HT1080 (cell line): Measurements from ENCODE around the gene SLC4A9. TPM values are rescaled to one million over a fixed set of nuclear protein-coding genes. Genes with fewer than 3 reads are reported as not detected.

Source experiments
- DNase-seq: peaks from one replicate; pipeline ENCODE4 v3.0.0-alpha.2; 2015; ENCODE audit warnings: low read depth
- total RNA-seq: library from RNA; depleted of rRNA; stranded (reverse); fragments of >200 nt; shearing (Covaris generic); gene quantifications from 2 replicates; pipeline ENCODE4 v1.2.3, GENCODE V29; 2014

SLC4A9 gene
- total RNA-seq, 1 experiment from 2014 or later, result not detected

DNA sequence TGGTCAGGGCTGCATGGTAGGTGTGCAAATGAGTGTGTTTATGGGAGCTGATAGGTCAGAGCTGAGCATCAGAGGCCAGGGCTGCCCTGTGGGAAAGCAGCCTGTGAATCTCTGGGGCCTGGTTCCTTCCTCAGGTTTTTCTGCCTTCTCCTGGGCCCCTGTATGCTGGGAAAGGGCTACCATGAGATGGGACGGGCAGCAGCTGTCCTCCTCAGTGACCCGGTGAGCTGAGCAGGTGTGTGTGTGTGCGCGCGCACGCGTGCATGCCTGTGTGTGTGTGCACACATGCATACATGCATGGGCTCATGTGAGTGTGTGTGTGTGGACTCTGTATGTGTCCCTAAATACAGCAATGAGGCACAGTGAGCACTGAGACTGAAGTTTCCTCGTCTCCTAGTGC, 2.3 kb downstream of the SLC4A9 start:
- DNase-seq, result no peak

DNA sequence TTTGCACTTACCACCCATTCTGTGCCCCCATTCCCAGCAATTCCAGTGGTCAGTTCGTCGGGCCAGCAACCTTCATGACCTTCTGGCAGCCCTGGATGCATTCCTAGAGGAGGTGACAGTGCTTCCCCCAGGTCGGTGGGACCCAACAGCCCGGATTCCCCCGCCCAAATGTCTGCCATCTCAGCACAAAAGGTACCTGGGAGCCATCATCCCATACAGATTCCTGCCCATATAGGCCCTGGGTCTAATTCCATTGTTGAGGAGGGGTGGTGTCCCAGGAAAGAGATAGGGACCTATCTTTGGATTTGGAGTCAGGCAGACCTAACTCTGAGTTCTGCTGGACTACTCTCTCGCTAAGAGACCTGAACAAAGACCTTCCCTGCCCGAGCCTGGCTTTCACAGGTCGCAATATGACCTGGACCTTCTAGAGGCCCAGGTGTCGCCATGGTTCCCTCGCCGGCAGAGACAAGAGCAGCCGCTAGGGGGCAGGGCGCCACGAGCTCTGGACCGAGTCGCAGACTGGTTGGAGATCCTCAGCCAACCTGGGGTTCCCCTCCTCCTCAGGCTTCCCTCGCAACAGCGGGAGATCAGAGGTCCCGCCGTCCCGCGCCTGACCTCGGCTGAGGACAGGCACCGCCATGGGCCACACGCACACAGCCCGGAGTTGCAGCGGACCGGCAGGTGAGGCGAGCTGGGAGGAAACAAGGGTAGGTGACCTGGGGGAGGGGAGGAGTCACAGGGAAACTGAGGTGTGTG, 3.1 kb downstream of the SLC4A9 start:
- DNase-seq, result no peak

DNA sequence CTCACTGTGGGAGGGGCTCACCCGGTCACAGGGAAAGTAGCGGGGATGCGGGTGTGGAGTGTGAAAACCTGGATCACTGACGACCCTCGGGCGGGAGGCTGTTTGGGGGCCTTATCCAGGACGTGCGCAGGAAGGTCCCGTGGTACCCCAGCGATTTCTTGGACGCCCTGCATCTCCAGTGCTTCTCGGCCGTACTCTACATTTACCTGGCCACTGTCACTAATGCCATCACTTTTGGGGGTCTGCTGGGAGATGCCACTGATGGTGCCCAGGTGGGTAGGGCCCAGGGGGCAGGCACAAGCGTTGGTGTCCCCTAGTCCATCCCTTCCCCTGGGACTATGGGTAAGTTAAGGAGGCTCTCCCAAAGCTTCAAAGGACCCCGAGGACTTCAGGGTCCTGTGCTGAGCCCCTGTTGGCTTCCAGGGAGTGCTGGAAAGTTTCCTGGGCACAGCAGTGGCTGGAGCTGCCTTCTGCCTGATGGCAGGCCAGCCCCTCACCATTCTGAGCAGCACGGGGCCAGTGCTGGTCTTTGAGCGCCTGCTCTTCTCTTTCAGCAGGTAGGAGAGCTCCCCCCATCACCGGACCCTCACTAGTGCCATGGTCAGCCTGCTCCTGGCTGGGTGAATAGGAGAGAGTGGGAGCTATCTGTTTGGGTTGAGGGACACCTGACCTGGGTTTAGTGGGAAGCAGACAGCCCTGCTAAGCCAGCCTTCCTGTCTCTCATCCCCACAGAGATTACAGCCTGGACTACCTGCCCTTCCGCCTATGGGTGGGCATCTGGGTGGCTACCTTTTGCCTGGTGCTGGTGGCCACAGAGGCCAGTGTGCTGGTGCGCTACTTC, 3.9 kb downstream of the SLC4A9 start:
- DNase-seq, result no peak

DNA sequence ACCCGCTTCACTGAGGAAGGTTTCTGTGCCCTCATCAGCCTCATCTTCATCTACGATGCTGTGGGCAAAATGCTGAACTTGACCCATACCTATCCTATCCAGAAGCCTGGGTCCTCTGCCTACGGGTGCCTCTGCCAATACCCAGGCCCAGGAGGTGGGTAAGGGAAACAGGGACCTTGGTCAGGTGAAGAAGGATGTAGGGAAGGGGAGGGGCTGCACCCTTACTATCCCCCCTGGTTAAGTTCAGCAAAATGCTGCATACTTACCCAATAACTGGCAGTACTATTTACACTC, 4.4 kb downstream of the SLC4A9 start:
- DNase-seq, result no peak

DNA sequence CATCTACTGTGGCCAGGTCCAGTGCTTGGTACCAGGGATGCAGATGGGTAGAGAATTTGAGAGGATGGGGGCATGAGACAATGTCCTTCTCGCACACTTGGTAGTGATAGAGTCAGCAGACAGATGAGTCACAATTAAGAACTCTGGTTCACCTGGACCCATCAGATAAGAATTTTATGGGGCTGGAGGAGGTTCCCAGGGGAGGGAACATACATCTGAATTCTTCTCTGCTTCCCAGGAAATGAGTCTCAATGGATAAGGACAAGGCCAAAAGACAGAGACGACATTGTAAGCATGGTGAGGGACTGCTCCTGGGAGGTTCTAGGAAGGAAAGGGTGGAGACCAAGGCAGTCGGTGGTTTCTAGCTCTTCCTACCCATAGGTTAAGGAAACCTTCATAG, 5.3 kb downstream of the SLC4A9 start:
- DNase-seq, result no peak

DNA sequence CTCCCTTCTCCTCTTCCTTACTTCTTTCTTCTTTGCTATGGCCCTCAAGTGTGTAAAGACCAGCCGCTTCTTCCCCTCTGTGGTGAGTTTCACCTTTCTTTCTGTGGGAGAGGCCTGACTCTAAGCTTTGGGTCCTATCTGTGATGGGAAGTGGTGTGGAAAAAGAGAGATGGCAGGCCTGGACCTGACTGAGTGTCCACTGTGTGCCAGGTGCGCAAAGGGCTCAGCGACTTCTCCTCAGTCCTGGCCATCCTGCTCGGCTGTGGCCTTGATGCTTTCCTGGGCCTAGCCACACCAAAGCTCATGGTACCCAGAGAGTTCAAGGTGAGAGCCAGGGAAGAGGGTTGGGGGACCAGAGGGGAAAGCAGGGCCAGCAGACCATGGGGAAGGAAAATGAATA, 5.9 kb downstream of the SLC4A9 start:
- no peak for DNase-seq

DNA sequence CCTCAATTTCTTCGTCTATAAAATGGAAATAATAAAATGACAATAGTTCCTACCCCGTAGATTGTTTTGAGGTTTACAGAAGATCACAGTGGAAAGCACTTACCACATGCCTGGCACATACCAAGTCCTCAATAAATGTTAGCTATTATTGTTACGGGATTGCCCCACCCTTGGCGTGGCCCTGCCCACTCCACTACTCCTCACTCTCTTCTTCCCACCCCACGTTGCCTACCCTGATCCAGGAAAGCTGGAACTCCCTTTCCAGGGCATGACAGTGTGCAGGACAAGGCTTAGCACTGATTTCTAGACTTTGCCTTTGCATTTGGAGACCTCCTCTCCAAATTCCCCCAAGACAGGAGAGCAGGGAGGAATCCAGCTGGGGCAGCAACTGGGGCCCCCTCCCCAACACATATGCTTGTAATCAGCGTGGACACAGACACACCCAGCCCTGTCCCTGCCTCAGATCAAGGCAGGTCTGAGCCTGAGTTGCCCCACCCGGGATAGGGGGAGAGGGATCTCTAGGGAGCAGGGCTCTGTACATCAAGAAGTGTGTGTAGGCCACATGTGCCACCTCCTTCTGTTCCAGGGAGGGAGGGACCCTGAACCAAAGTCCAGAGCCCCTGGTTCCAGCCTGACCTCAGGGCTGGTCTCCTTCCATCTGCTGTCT, 6.7 kb downstream of the SLC4A9 start:
- DNase-seq, result no peak

DNA sequence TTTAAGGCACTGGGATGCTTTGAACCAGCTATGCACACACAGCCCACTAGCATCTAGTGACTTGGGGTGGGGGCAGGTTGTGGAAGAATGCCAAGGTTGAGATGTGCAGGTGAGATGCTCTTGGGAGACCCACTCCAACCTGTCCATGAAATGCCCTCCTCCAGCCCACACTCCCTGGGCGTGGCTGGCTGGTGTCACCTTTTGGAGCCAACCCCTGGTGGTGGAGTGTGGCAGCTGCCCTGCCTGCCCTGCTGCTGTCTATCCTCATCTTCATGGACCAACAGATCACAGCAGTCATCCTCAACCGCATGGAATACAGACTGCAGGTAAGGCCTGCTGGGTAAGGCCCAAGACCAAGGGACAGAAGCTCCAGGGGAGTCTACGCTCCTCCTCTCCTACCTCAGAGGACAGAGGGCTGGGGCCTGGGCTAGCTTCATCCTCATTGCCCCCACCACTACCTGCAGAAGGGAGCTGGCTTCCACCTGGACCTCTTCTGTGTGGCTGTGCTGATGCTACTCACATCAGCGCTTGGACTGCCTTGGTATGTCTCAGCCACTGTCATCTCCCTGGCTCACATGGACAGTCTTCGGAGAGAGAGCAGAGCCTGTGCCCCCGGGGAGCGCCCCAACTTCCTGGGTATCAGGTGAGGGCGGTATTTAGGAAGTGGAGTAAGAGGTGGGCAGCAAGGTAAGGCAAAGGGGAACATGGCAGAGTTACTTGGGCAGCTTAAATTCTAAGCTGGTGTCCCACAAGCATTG, 7.4 kb downstream of the SLC4A9 start:
- DNase-seq, result no peak

DNA sequence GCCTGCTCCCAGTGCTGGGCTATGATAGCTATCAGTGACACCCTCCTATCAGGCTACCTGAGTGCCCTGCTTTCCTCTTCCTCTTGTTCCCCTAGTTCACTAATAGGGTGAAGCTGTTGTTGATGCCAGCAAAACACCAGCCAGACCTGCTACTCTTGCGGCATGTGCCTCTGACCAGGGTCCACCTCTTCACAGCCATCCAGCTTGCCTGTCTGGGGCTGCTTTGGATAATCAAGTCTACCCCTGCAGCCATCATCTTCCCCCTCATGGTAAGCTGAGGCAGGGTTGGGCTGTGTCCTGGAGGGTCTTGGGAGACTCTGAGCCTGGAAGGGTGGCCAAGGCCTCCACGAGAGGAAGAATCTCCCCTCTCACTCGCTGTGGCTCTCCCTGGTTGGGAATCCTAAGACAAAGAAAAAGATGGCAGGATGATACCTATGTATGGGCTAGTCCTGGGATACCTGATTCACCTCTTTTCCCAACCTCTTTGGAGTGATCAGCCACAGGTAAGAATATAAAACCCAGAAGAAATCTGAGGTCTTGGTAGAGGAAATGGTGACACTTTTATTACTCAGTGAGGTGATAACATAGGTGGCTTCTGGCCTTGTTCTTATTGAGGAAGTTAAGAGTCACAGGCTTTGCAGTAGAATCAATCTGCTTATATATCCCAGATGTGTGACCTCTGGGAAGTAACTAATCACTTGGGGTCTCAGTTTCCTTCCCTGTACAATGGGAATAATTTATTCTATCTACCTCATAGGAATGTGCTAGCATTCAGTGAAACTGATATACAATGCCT, 11.6 kb downstream of the SLC4A9 start:
- no peak for DNase-seq

DNA sequence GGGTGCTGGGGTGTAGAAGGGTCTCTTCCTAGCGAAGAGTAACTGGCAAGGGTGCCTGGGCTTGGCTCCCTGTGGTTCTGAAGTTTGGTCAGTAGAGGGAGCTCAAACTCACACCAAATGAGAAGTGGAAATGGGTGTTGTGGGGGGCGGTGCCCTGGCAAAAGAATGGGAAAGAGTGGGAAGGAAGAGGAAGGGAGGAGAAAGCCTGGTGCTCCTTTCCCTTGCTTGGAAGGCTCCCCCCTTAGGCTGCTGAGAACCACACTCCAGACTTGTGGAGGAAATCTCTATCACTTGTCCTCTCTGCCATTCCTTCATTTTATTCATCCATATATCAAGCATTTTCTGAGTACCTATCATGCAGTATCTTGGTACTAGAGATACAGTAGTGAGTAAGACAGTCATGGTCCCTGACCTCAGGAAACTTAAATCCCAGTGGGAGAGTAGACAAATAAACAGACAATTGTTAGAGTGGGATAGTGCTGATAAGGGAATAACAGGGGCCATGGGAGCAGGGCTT, 13.0 kb downstream of the SLC4A9 start:
- peak; percentile 81 for DNase-seq

DNA sequence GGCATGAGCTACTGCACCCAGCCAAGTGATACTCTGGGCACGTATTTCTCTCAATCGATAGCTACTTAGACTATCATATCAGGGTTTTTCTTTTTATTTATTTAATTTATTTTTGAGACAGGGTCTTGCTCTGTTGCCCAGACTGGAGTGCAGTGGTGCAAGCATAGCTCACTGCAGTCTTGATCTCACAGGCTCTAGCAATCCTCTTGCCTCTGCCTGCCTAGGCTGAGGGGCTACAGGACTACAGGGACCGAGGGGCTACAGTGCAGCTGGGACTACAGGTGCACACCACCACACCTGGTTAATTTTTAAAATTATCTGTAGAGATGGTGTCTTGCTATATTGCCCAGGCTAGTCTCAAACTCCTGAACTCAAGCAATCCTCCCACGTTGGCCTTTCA, 21.4 kb downstream of the SLC4A9 start:
- DNase-seq, result no peak

DNA sequence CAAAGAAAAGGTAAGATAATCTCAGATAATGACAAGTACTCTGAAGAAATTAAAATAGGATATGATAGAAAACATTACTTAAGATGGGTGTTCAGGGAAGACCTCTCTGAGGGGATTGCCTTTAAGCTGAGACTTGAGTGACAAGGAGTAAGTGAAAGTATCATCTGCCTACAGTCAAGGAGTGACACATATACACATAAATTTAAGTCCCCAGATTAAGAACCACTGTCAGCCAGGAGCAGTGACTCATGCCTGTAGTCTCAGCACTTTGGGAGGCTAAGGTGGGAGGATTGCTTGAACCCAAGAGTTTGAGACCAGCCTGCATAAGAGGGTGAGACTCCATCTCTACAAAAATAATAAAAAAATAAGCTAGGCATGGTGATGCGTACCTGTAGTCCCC, 22.0 kb downstream of the SLC4A9 start:
- no peak for DNase-seq

DNA sequence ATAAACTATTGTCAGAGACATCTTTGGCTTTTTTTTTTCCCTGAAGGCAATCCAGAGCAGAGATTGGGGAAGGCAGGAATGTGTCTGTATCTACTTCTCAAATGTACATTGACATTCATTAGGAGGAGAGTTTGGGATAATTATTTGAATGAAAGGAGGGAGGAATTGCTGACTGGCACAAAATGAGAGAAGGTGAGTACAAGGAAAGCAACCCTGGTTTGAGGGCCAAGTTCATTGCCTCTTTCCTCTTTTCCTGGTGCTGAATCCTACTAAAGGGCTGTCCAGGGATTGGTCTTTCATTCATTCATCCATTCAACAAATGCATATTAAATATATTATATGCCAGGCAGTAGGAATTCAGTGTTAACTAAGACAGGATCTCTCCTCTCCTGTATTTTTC, 22.9 kb downstream of the SLC4A9 start:
- no peak for DNase-seq

DNA sequence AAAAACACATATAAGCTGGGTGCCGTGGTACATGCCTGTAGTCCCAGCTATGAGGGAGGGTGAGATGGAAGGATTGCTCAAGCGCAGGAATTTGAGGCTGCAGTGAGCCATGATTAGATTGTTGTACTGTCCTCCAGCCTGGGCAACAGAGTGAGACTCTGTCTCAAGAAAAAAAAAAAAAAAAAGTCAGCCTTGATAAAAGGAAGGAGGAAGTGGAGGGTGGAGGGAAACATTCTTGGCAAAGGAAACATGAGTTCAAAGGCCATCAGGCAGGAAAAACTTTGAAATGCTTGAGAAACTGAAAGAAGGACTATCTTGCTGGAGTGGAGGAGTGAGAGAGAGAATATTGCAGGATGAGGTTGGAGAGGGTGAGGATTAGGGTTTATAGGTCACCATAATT, 23.3 kb downstream of the SLC4A9 start:
- no peak for DNase-seq

DNA sequence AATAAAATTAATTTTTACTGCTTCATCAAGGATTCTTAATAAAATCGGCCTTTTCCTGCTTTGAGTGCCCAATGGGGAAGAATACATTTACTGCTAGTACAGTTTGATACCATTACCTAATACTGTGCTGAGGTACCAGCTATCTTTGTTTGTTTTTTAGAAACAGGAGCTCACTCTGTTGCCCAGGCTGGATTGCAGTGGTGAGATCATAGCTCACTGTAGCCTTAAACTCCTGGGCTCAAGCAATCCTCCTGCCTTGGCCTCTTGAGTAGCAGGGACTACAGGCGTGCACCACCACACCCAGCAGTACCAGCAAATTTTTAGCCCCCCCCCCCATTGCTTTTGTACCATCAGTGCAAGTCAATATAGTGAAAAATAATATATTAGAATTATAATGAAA, 28.1 kb downstream of the SLC4A9 start:
- no peak for DNase-seq

DNA sequence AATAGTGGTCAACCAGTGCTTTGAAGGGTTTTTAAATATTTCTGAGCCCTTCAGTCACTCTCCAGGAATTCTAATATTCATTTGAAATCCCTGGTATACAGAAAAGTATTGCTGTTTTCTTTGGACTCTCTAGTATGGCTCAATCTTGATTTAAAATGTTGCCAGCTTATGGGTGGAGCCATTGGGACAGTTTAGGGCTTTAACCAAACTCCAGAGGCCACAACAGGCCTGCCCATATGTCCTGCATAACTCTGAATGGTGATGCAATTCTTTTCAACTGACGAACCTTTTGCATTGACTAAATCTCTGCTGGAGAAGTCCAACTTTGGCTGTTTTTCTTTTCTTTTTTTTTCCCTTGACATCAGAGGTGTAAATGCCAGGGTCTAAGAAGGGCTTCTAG, 31.3 kb downstream of the SLC4A9 start:
- DNase-seq, result no peak

DNA sequence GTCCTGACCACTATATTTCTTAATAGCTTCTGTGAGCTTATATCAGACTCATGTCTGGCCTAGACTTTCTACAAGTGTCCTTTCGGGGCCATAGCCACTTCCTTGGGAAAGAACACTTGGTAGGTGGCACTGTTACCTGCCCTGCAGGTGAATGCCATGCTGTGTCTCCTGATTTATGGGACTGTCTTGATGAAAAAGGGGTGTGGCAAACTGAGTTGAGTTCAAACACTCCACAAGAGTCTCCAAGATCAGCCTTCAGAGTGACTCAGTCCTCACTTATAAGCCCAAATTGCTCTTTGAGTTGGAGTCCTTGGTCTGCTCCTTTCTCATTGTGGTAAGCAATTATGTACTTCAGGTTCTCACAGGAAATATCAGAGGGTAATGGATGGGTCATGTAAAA, 31.7 kb downstream of the SLC4A9 start:
- no peak for DNase-seq

DNA sequence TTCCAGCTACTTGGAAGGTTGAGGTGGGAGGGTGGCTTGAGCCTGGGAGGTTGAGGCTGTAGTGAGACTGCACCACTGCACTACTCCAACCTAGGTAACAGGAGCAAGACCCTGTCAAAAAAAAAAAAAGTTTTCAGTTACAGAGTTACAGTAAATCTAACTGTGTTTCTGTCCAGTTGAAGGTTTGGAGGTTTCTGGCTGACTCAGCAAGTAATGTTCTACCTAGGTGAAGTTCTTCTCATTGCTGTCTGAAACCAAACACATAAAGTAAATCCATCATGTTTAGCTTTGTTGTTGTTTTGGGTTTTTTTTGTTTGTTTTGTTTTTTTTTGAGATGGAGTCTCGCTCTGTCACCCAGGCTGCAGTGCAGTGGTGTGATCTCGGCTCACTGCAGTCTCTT, 33.7 kb downstream of the SLC4A9 start:
- no peak for DNase-seq

DNA sequence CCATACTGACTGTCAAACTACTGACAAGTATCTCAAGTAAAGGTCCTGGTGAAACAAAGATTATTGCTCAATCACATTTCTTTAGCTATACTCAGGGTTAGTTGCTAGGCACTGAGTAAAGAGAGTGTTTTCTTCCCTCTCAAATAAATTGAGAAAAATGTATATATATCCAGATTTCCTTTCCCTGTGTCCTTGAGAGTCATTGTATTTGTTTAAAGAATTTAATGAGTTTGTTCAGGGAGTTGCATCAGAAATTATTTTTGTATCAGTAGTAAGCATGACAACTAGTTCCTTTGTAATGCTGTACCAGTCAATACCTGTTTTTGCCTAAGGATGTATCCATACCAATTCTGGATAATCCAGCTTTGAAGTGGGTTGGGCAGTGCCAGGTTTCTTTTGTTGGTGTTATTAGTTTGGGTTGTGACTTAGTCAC, 38.4 kb downstream of the SLC4A9 start:
- no peak for DNase-seq

DNA sequence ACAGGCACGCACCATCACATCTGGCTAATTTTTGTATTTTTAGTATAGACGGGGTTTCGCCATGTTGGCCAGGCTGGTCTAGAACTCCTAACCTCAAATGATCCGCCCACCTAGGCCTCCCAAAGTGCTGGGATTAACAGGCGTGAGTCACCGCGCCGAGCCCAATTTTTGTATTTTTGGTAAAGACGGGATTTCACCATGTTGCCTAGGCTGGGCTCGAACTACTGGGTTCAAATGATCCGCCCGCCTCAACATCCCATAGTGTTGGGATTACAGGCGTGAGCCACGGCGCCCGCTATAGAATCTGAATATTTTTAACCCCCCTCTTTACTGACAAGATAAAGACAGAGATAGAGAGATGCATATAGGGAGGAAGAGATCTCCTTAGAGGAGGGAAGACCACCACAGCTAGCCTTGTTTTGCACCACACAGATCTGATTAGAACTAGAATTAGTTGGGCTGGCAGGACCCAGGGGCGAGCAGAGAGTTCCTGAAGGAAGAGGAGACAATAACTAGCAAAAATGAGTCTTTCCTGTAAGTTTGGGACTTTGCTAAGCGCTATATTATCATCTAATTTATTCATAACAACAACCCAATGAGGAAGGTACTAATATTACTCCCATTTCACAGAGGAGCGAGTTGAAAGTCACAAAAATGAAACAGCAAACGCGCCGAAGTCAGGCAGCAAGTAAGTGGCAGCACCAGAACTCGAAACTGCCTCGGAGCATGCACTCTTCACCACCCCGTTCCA, 40.2 kb downstream of the SLC4A9 start:
- peak; percentile 25 for DNase-seq
